ENCODE data around the gene AP1AR.

Gene AP1AR, protein sequence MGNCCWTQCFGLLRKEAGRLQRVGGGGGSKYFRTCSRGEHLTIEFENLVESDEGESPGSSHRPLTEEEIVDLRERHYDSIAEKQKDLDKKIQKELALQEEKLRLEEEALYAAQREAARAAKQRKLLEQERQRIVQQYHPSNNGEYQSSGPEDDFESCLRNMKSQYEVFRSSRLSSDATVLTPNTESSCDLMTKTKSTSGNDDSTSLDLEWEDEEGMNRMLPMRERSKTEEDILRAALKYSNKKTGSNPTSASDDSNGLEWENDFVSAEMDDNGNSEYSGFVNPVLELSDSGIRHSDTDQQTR

DNA sequence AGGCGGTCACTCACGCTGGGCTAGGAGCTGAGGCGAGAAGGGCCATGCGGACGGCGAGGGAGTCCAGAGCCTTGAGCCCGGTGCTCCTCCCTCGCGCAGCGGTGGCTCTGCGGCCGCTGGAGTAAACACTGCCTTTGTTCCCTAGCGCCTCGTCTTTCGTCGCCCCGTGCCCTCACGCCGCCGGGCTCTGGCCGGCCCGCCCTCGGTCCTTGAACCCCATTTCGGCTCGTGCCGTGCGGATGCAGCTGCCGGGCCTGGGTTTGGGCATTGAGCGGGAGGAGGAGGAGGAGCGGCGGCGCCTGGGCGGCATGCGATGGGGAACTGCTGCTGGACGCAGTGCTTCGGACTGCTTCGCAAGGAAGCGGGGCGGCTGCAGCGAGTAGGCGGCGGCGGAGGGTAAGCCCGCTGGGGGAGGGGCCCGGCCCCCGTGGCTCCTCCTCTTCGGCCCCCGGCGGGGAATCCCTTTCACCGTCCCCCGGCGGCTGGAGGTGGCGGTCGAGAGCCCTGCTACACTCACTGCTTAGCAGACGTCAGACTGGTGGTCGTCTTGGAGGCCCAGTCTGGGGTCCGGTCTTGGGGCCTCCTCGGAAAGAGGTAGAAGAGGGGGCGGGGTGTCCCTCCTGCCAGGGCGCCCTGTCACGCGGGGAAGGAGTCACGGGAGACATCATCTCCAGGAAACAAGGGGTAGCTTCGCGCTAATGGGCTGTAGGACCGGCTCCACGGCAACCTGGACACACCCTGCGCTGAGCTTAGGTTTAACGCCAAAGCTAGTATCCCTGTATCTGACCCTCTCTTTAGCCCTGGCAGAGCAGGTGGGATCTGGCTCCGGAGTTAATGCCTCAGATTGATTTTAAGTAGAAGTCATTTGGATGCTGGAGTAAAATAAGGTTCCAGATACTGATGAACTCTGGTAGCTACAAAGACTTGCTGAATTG lies at the start of gene AP1AR:
Gene AP1AR (plus strand): TSS at position 9 of the 935 bp plus-strand sequence. CDS start 305 bp downstream, at position 314.
- peak within 1 kb of the TSS; percentile 85 for H3K4me3 ChIP-seq (ENCODE audit: low read length)
- TF ChIP-seq, protein P1, sequence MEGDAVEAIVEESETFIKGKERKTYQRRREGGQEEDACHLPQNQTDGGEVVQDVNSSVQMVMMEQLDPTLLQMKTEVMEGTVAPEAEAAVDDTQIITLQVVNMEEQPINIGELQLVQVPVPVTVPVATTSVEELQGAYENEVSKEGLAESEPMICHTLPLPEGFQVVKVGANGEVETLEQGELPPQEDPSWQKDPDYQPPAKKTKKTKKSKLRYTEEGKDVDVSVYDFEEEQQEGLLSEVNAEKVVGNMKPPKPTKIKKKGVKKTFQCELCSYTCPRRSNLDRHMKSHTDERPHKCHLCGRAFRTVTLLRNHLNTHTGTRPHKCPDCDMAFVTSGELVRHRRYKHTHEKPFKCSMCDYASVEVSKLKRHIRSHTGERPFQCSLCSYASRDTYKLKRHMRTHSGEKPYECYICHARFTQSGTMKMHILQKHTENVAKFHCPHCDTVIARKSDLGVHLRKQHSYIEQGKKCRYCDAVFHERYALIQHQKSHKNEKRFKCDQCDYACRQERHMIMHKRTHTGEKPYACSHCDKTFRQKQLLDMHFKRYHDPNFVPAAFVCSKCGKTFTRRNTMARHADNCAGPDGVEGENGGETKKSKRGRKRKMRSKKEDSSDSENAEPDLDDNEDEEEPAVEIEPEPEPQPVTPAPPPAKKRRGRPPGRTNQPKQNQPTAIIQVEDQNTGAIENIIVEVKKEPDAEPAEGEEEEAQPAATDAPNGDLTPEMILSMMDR (conservative IDR thresholded peaks at IDR 0.05; ENCODE audit: low read length) = peak; percentile 39
- peak; percentile 63 for DNase-seq (ENCODE audit: low read depth)

DNA sequence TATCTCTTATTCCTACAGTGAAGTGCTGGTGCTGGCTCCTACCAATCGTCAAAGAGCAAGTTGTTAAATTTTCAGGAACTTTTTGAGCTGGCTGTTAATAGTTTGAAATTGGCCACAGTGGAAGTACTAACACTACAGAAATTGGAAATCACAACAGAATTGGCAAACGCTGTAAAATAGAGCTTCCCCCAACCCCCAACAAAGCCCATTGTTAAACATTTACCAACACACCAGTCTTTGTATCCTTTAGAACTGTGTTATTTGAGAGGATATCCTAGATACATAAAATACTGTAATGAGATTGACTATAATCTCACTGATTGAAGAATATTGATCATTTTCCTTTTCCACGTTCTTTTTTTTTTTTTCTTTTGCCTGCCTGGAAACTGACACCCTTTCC lies 49.0 kb upstream of the AP1AR start:
- no peak for DNase-seq (ENCODE audit: low read depth)
- H3K4me3 ChIP-seq (ENCODE audit: low read length) = no peak overlapping the region
- TF ChIP-seq, protein P1 (conservative IDR thresholded peaks at IDR 0.05; ENCODE audit: low read length) = no peak

- TF ChIP-seq, protein P1 (conservative IDR thresholded peaks at IDR 0.05; ENCODE audit: low read length) = no peak
- peak; percentile 22 for DNase-seq (ENCODE audit: low read depth)
- no peak overlapping the region for H3K4me3 ChIP-seq (ENCODE audit: low read length)
Measured at GRCh38 chr4:112183252-112183651, 48.3 kb upstream of the AP1AR start.

GRCh38 chr4:112184438-112184837 lies 47.1 kb upstream of the AP1AR start:
- H3K4me3 ChIP-seq (ENCODE audit: low read length) = no peak overlapping the region
- DNase-seq (ENCODE audit: low read depth) = no peak
- TF ChIP-seq, protein P1 (conservative IDR thresholded peaks at IDR 0.05; ENCODE audit: low read length) = no peak

DNA sequence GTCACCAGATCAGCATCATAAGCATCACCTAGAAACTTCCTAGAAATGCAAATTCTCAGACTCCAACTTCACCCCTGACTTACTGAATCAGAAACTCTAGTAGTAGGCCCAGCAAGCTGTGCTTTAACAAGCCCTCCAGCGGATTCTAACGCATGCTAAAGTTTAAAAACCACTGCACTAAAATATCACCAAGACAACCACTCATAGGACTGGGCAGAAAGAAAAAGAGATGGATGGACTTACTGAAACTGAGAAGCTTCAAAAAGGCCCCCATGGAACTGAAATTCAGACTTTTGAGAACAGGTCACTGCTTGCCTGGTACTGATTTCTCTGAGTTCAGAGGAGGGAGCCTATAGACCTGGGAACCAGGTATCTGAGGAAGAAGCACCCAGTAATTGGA lies 46.3 kb upstream of the AP1AR start:
- no peak overlapping the region for H3K4me3 ChIP-seq (ENCODE audit: low read length)
- no peak for DNase-seq (ENCODE audit: low read depth)
- TF ChIP-seq, protein P1 (conservative IDR thresholded peaks at IDR 0.05; ENCODE audit: low read length) = no peak

- TF ChIP-seq, protein P1 (conservative IDR thresholded peaks at IDR 0.05; ENCODE audit: low read length) = no peak
- no peak overlapping the region for H3K4me3 ChIP-seq (ENCODE audit: low read length)
- DNase-seq (ENCODE audit: low read depth) = no peak
Measured at GRCh38 chr4:112185740-112186670, 45.6 kb upstream of the AP1AR start.
